Fibroblast of villous mesenchyme (primary cell): ENCODE results near the gene TSPAN33. TPM values are rescaled to one million over a fixed set of nuclear protein-coding genes. Genes with fewer than 3 reads are reported as not detected.

Source experiments
- DNase-seq: peaks from one replicate; pipeline ENCODE4 v3.0.0-alpha.2; 2010; ENCODE audit warnings: low read depth
- H3K4me3 ChIP-seq: 2 replicates; pipeline ENCODE4 v1.5.1; 2011; ENCODE audit warnings: low read depth, mild to moderate bottlenecking, low read length
- total RNA-seq: library from RNA; depleted of rRNA; stranded (reverse); fragments of >200 nt; gene quantifications from 2 replicates; pipeline ENCODE4 v1.2.3, GENCODE V29; 2012
- TF ChIP-seq, protein P1 (sequence below): IDR thresholded peaks from 2 replicates; pipeline ENCODE4 v1.5.1; 2012; ENCODE audit warnings: low read depth, mild to moderate bottlenecking, low read length; ENCODE audit not compliant: insufficient read depth

The TSPAN33 gene
- total RNA-seq, 1 donor: 0.43 TPM

DNA sequence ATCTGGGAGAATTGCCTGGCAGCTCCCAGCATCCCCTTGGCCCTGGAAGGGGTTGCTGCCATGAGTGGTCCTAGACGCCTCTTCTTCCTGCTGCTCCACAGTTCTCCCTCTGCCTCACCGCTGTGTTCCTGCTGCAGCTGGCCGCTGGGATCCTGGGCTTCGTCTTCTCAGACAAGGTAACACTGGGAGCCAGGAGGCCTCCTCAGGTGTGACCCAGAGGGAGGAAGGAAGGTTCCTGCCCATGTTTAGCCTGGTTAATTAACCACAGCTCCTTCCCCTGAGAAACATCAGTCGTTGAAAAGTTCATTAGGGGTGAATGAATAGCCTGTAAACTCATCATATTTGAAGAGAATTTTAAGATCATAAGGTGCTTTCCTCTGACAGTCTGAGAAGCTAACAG, 18.2 kb downstream of the TSPAN33 start:
- no peak for DNase-seq
- TF ChIP-seq, protein P1, sequence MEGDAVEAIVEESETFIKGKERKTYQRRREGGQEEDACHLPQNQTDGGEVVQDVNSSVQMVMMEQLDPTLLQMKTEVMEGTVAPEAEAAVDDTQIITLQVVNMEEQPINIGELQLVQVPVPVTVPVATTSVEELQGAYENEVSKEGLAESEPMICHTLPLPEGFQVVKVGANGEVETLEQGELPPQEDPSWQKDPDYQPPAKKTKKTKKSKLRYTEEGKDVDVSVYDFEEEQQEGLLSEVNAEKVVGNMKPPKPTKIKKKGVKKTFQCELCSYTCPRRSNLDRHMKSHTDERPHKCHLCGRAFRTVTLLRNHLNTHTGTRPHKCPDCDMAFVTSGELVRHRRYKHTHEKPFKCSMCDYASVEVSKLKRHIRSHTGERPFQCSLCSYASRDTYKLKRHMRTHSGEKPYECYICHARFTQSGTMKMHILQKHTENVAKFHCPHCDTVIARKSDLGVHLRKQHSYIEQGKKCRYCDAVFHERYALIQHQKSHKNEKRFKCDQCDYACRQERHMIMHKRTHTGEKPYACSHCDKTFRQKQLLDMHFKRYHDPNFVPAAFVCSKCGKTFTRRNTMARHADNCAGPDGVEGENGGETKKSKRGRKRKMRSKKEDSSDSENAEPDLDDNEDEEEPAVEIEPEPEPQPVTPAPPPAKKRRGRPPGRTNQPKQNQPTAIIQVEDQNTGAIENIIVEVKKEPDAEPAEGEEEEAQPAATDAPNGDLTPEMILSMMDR: no peak
- no peak overlapping the region for H3K4me3 ChIP-seq

DNA sequence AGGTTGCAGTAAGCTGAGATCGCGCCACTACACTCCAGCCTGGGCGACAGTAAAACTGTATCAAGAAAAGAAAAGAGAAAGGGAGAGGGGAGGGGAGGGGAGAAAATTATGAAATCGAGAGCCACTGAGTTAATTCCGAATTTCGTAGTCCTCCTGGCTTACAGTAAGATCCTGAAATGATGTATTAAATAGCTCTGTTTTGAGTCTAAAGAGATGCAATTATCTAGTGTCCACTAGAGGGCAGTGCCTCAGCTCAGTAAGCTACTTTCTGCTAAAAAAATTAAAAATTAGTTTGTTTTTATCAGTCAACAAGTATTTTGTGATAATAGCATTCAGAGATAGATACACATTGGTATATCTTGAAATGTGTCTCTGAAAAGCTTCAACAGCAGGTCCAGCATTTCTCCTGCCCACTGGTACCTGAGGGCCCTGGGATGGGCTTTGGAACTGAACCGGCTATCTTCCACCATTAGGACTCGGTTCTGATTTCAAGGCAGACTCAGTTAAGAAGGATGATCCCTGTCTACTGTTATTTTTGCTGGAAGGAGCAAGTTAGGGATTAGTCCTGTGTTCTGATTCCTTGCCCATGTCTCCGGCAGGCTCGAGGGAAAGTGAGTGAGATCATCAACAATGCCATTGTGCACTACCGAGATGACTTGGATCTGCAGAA, 19.5 kb downstream of the TSPAN33 start:
- H3K4me3 ChIP-seq: no peak overlapping the region
- TF ChIP-seq, protein P1: peak; percentile 81
- DNase-seq: peak; percentile 75

DNA sequence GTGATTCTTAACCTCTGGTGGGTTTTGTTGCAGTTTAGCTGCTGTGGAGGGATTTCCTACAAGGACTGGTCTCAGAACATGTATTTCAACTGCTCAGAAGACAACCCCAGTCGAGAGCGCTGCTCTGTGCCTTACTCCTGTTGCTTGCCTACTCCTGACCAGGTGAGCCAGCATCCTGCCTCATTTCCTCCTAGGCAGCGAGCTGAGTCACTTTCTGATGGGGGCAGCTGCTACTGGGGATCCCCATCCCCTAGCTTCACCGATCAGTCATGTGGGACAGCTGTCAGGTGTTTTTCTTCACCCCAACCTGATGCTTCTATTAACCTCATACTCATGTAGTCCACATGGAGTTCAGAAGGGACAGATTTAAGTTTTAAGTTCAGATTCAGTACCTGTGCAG, 22.2 kb downstream of the TSPAN33 start:
- no peak for DNase-seq
- H3K4me3 ChIP-seq: no peak overlapping the region
- TF ChIP-seq, protein P1: no peak

DNA sequence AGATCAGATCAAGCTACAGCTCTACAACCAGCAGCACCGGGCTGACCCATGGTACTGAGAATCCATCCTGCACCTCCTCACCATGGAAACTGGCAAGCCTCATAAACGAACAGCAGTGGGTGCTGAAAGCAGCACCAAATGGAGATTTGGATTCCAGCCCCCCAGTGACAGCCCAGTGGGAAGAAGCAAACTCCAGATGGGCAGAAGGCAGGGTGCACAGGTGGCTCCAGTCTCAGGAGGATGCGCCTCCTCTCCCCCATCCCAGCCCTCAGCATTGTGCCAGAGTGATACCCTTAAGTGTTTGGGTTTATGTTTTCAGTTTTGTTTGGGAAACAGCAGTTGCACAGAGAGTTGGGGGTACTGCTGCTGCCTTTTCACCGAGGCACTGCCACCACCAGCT, 23.3 kb downstream of the TSPAN33 start:
- TF ChIP-seq, protein P1: no peak
- no peak overlapping the region for H3K4me3 ChIP-seq
- no peak for DNase-seq

DNA sequence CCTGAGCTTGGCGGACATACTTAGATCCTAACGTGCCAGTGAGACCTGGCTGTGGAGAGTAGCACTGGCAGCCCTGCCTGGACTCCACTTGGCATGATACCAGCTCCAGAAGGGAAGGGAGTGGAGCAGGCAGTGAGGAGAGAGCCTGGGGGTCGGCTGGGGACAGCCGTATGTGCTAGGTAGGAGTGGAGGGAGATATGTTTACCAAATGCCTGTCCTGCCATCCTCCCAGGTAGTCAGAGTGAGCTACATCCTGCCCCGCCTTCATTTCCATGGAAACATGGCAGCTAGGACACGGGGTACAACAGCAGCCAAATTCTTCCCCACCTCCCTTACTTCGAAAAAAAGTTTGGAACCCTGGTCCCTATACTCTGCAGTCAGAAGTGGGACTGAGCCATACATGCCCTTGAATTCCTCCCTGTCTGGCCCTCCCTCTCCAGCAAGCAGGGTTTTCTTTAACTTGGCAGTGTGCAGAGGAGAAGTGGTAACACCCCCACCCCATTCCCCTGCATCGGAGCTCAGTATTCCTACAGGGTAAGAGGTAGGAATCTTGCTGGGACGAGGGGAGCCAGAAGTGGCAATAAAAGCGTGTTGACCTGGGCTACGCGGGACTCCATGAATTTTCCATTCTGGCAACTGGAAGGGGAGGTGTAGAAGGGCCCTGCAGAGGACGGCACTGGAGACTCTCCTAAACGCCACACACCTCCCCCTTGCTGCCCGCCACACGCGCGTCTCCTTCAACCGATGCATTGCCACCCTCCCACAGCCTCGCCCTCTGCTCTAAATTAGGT, 23.9 kb downstream of the TSPAN33 start:
- peak overlapping the region; percentile 16 for H3K4me3 ChIP-seq
- TF ChIP-seq, protein P1: no peak
- no peak for DNase-seq

DNA sequence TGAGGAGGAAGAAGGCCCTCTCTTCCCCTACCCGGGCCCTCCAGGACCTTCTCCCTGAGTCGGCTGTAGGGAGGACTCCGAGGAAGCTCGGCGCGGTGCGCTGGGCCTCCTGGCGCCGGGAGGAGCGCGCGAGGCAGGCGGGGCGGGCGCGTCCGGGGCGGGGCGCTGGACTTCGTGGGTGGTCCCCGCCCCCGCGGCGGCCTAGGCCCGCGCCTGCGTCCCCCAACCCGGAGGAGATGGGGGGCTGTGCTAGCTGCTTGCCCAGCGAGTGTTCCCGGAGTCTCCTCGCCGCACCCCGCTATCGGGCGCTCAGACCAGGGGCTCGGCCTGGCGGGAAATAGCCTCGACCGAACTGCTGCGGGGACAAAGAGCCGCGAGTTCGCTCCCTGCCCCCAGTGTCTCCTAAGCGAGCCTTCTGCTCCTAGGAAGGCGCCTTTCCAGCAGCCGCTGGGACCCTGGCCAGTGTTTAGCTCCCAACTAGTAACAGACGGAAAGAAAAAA, 24.7 kb downstream of the TSPAN33 start:
- peak overlapping the region; percentile 49 for H3K4me3 ChIP-seq
- no peak for DNase-seq

More for the DNA sequence above, 24.7 kb downstream of the TSPAN33 start:
- TF ChIP-seq, protein P1: no peak
